Mesenchymal stem cell (in vitro differentiated cells and primary cell): ENCODE data around the gene CCDC106.

Experiments
- DNase-seq: peaks from one replicate; pipeline ENCODE4 v3.0.0-alpha.2; 2013
- H2AFZ ChIP-seq: one replicate; pipeline ENCODE4 v1.6.1; 2013; ENCODE audit warnings: low read depth, mild to moderate bottlenecking, control low read depth, inconsistent platforms, low read length, moderate library complexity
- H2AK5ac ChIP-seq: 2 replicates; pipeline ENCODE4 v1.6.1; 2013; ENCODE audit warnings: low read length, moderate library complexity, mild to moderate bottlenecking, inconsistent platforms; ENCODE audit not compliant: severe bottlenecking
- H2BK120ac ChIP-seq: one replicate; pipeline ENCODE4 v1.6.1; 2013; ENCODE audit warnings: low read depth, mild to moderate bottlenecking, inconsistent platforms, low read length, moderate library complexity
- H2BK12ac ChIP-seq, 2 experiments: one replicate each; pipeline ENCODE4 v1.6.1; 2013; ENCODE audit warnings: inconsistent platforms in 2 of 2, low read length in 2 of 2, mild to moderate bottlenecking in 2 of 2, moderate library complexity in 2 of 2, control low read depth in 1 of 2
- H2BK15ac ChIP-seq: one replicate; pipeline ENCODE4 v1.6.1; 2013; ENCODE audit warnings: mild to moderate bottlenecking, low read depth, inconsistent platforms; ENCODE audit not compliant: poor library complexity, severe bottlenecking
- H2BK5ac ChIP-seq: 2 replicates; pipeline ENCODE4 v1.6.1; 2013; ENCODE audit warnings: low read depth, mild to moderate bottlenecking, low read length, control low read depth, inconsistent platforms; ENCODE audit not compliant: poor library complexity, severe bottlenecking
- H3K14ac ChIP-seq, 2 experiments: one replicate each; pipeline ENCODE4 v1.6.1; 2013; ENCODE audit warnings: inconsistent platforms in 2 of 2, low read length in 2 of 2, control low read depth in 1 of 2, mild to moderate bottlenecking in 1 of 2, moderate library complexity in 1 of 2
- H3K18ac ChIP-seq, 2 experiments: one replicate each; pipeline ENCODE4 v1.6.1; 2013; ENCODE audit warnings: inconsistent platforms in 2 of 2, low read length in 2 of 2, control low read depth in 1 of 2, low read depth in 1 of 2, mild to moderate bottlenecking in 1 of 2
- H3K23ac ChIP-seq, 2 experiments: one replicate each; pipeline ENCODE4 v1.6.1; 2013; ENCODE audit warnings: inconsistent platforms in 2 of 2, low read length in 2 of 2, mild to moderate bottlenecking in 2 of 2, moderate library complexity in 2 of 2, control low read depth in 1 of 2
- H3K27ac ChIP-seq: 2 replicates; pipeline ENCODE4 v1.5.1; 2013; ENCODE audit warnings: mild to moderate bottlenecking, moderate library complexity, low read length, control low read depth, inconsistent platforms; ENCODE audit not compliant: poor library complexity, severe bottlenecking
- H3K27me3 ChIP-seq, 2 experiments: 2 replicates each; pipeline versions ENCODE4 v1.6.1 to v1.7.0; 2013; ENCODE audit warnings: low read length in 2 of 2, mild to moderate bottlenecking in 2 of 2, moderate library complexity in 2 of 2, control low read depth in 1 of 2, inconsistent platforms in 1 of 2; ENCODE audit not compliant: control insufficient read depth in 1 of 2, insufficient read depth in 1 of 2
- H3K36me3 ChIP-seq, 2 experiments: 2 replicates each; pipeline versions ENCODE4 v1.6.1 to v1.7.0; 2013; ENCODE audit warnings: low read length in 2 of 2, control low read depth in 1 of 2, inconsistent platforms in 1 of 2, low read depth in 1 of 2, mild to moderate bottlenecking in 1 of 2; ENCODE audit not compliant: insufficient read depth in 2 of 2, control insufficient read depth in 1 of 2
- H3K4ac ChIP-seq, 2 experiments: one replicate each; pipeline ENCODE4 v1.6.1; 2013; ENCODE audit warnings: inconsistent platforms in 2 of 2, low read length in 2 of 2, mild to moderate bottlenecking in 2 of 2, moderate library complexity in 2 of 2, control low read depth in 1 of 2, low read depth in 1 of 2
- H3K4me1 ChIP-seq: 2 replicates; pipeline ENCODE4 v1.6.1; 2013; ENCODE audit warnings: low read depth, low read length, control low read depth; ENCODE audit not compliant: control insufficient read depth, insufficient read depth
- H3K4me2 ChIP-seq: 2 replicates; pipeline ENCODE4 v1.6.1; 2013; ENCODE audit warnings: low read length, mild to moderate bottlenecking, inconsistent platforms; ENCODE audit not compliant: poor library complexity, severe bottlenecking
- H3K4me3 ChIP-seq, 2 experiments: 2 replicates each; pipeline versions ENCODE4 v1.5.1 to v1.7.0; 2013; ENCODE audit warnings: low read length in 2 of 2, mild to moderate bottlenecking in 2 of 2, control low read depth in 1 of 2, low read depth in 1 of 2; ENCODE audit not compliant: insufficient read depth in 1 of 2
- H3K79me1 ChIP-seq: replicated peaks from 2 replicates; pipeline ENCODE4 v1.6.1; 2013; ENCODE audit warnings: mild to moderate bottlenecking, control low read depth, low read length, inconsistent platforms; ENCODE audit not compliant: poor library complexity, severe bottlenecking
- H3K9ac ChIP-seq: 2 replicates; pipeline ENCODE4 v1.7.0; 2013; ENCODE audit warnings: mild to moderate bottlenecking, low read length, moderate library complexity
- H3K9me3 ChIP-seq: 2 replicates; pipeline ENCODE4 v1.7.0; 2013; ENCODE audit warnings: mild to moderate bottlenecking, low read length; ENCODE audit not compliant: control insufficient read depth
- H4K8ac ChIP-seq: one replicate; pipeline ENCODE4 v1.6.1; 2013; ENCODE audit warnings: inconsistent platforms, mild to moderate bottlenecking, low read length, moderate library complexity
- H4K91ac ChIP-seq: one replicate; pipeline ENCODE4 v1.6.1; 2013; ENCODE audit warnings: mild to moderate bottlenecking, low read length, inconsistent platforms
- WGBS: methylation state at CpG from one replicate; pipeline ENCODE4 v1.1.7; 2013; ENCODE audit warnings: mixed read lengths; 5-methylcytosine and 5-hydroxymethylcytosine counted together

The CCDC106 gene

DNA sequence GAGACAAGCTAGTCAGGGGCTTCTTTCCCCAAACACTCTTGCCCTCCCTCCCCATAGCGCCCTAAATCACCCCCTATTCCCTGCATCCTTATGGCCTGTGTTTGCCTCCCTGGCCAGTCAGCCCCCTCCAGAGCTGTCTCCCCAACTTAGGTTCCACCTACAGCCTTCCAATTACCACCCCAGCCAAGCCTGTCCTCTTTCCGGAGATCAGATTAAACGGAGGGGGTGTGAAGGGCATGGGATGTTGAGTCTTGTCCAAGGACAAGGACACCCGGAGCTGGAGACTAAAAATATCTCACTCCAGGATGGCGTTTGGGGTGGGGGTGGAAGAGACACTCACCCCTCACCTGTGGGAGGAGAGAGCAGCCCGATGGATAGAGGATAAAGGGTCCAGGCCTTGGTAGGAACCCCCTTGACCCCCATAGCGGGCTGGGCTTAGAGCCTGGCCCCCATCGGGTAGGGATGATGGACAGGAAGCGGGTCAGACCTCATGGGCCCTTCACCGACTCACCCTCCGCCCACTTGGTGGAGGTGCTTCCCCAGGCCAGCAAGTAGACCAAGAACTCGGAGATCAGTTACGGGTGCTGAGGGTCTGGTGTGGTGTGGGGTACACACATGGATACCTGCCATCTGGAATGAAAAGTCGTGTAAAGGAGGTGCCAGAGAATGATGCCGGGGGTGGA lies 36.6 kb upstream of the CCDC106 start:
- Histone ChIP-seq H3K4me1 (peaks cover 9% of the 10 kb centered on the region), H3K4me3 (no peak overlapping the region), H2AK5ac (no peak overlapping the region), H4K8ac (no peak overlapping the region), H3K14ac (no peak overlapping the region), H2BK120ac (no peak overlapping the region), H2AFZ (no peak overlapping the region), H2BK15ac (no peak overlapping the region), H3K4ac (no peak overlapping the region), H3K79me1 (peaks cover 43% of the 10 kb centered on the region), H3K4me2 (no peak overlapping the region), H3K27ac (no peak overlapping the region), H3K36me3 (peaks cover 47 to 67% of the 10 kb centered on the region in 2 experiments), H3K27me3 (no peaks in the 10 kb centered on the region), H3K18ac (no peak overlapping the region), H3K9me3 (peaks cover 4% of the 10 kb centered on the region), H2BK5ac (no peak overlapping the region), H4K91ac (no peak overlapping the region), H3K23ac (no peak overlapping the region), H3K9ac (no peak overlapping the region), H2BK12ac (no peak overlapping the region)
- DNase-seq: no peak
- WGBS: 96% methylated on average over 15 of the region's 15 CpGs

DNA sequence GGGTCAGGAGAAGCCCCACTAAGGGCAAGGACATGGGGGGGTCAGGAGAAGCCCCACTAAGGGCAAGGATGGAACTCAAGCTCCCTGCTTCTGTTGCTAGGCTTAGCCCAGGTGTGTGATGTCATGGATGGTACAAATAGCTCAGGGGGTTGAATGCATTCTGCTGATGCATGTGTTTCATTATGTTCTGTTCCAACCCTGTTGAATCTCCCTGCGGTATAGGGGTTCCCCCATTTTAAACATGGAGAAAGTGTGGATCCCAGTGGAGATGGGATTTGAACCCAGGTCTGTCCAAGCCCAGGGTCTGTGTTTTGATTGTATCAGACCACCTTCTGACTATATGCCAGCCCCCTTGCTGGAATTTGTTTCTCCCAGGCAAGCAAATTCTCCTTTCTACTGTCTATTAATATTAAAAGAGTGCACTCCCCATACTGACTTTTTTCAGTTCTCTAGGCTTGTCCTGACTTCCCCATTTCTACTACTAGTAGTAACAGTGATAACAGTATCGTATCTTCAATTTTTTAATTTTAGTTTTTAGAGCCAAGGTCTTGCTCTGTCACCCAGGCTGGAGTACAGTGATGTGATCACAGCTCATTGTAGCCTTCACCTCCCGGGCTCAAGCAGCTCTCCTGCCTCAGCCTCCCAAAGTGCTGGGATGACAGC lies 35.9 kb upstream of the CCDC106 start:
- Histone ChIP-seq H3K4me2 (no peak overlapping the region), H3K9me3 (peaks cover 4% of the 10 kb centered on the region), H3K4me3 (no peak overlapping the region), H2BK12ac (no peak overlapping the region), H2BK120ac (no peak overlapping the region), H2AK5ac (no peak overlapping the region), H2AFZ (no peak overlapping the region), H3K4ac (no peak overlapping the region), H3K9ac (no peak overlapping the region), H4K8ac (no peak overlapping the region), H3K27ac (no peak overlapping the region), H3K23ac (no peak overlapping the region), H2BK5ac (no peak overlapping the region), H3K36me3 (peaks cover 46 to 71% of the 10 kb centered on the region in 2 experiments), H4K91ac (no peak overlapping the region), H3K79me1 (peaks cover 49% of the 10 kb centered on the region), H3K18ac (no peak overlapping the region), H2BK15ac (no peak overlapping the region), H3K27me3 (no peaks in the 10 kb centered on the region), H3K4me1 (peaks cover 5% of the 10 kb centered on the region), H3K14ac (no peak overlapping the region)
- WGBS: 100% methylated on average over 3 of the region's 3 CpGs
- DNase-seq: no peak

DNA sequence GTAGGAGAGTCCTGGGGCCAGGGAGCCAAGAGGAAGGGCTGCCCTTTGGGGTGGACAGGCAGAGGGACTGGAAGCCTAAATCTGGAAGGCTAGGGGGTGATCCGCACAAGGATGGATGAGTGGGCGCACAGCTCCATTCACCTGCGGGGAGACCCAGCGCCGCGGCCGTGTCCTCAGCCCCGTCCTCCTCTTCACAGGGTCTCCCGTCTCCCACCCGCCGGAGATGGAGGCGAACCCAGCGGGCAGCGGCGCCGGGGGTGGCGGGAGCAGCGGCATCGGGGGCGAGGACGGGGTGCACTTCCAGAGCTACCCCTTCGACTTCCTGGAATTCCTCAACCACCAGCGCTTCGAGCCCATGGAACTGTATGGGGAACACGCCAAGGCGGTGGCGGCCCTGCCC lies 34.6 kb upstream of the CCDC106 start:
- WGBS: 96% methylated on average over 24 of the region's 27 CpGs
- H3K4me2 ChIP-seq: no peak overlapping the region
- H3K4me1 ChIP-seq: peaks cover 3% of the 10 kb centered on the region
- no peak overlapping the region for H3K23ac ChIP-seq
- no peak overlapping the region for H2BK5ac ChIP-seq
- no peak overlapping the region for H2BK120ac ChIP-seq
- H3K36me3 ChIP-seq: peaks cover 46 to 79% of the 10 kb centered on the region in 2 experiments
- peaks cover 4% of the 10 kb centered on the region for H3K9me3 ChIP-seq
- no peak overlapping the region for H3K4me3 ChIP-seq
- H2BK12ac ChIP-seq: no peak overlapping the region
- H3K27ac ChIP-seq: no peak overlapping the region
- H2AK5ac ChIP-seq: no peak overlapping the region
- H2BK15ac ChIP-seq: no peak overlapping the region
- DNase-seq: no peak
- no peak overlapping the region for H4K8ac ChIP-seq
- no peak overlapping the region for H3K4ac ChIP-seq
- H3K9ac ChIP-seq: no peak overlapping the region
- no peak overlapping the region for H3K14ac ChIP-seq
- no peak overlapping the region for H4K91ac ChIP-seq
- H2AFZ ChIP-seq: no peak overlapping the region
- no peaks in the 10 kb centered on the region for H3K27me3 ChIP-seq
- no peak overlapping the region for H3K18ac ChIP-seq
- peaks cover 49% of the 10 kb centered on the region for H3K79me1 ChIP-seq

DNA sequence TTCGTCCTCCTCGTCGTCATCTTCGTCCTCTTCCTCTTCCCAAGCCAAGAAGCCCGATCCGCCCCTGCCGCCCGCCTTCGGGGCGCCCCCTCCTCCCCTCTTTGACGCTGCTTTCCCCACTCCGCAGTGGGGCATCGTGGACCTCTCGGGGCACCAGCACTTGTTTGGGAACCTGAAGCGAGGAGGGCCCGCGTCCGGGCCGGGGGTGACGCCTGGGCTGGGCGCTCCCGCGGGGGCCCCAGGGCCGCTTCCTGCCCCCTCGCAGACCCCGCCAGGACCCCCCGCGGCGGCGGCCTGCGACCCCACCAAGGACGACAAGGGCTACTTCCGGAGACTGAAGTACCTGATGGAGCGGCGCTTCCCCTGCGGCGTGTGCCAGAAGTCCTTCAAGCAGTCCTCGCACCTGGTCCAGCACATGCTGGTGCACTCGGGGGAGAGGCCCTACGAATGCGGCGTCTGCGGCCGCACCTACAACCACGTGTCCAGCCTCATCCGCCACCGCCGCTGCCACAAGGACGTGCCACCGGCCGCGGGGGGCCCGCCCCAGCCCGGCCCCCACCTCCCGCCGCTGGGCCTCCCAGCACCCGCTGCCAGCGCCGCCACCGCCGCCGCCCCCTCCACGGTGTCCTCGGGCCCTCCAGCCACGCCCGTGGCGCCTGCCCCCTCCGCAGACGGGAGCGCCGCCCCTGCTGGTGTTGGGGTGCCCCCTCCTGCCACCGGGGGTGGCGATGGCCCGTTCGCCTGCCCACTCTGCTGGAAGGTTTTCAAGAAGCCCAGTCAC lies 33.9 kb upstream of the CCDC106 start:
- H3K9ac ChIP-seq: no peak overlapping the region
- peaks cover 52% of the 10 kb centered on the region for H3K79me1 ChIP-seq
- no peak overlapping the region for H2BK12ac ChIP-seq
- no peak for DNase-seq
- WGBS: 96% methylated on average over 70 of the region's 75 CpGs
- H3K23ac ChIP-seq: no peak overlapping the region
- H3K18ac ChIP-seq: no peak overlapping the region
- no peak overlapping the region for H2BK15ac ChIP-seq
- no peak overlapping the region for H3K14ac ChIP-seq
- H2BK5ac ChIP-seq: no peak overlapping the region
- H3K27me3 ChIP-seq: no peaks in the 10 kb centered on the region
- H3K4me3 ChIP-seq: no peak overlapping the region
- H3K9me3 ChIP-seq: peaks cover 4% of the 10 kb centered on the region
- H3K4me2 ChIP-seq: no peak overlapping the region
- peaks cover 42 to 79% of the 10 kb centered on the region in 2 experiments for H3K36me3 ChIP-seq
- no peak overlapping the region for H2BK120ac ChIP-seq
- H4K8ac ChIP-seq: no peak overlapping the region
- no peak overlapping the region for H3K27ac ChIP-seq
- H3K4me1 ChIP-seq: peaks cover 3% of the 10 kb centered on the region
- H3K4ac ChIP-seq: no peak overlapping the region
- no peak overlapping the region for H4K91ac ChIP-seq
- H2AK5ac ChIP-seq: no peak overlapping the region
- no peak overlapping the region for H2AFZ ChIP-seq
